OCI-M2 (cell line): ENCODE results near the gene PLA2G5.
"Not testable (repeated sequence)": the region's sequence is repeated elsewhere in the genome, so short reads cannot be mapped to it uniquely, and the experiment has no call there.

Experiments
- DNase-seq: peaks from one replicate; lab custom pipeline; 2025; ENCODE audit not compliant: unreplicated experiment; lab: John Stamatoyannopoulos, UW

Gene PLA2G5

DNA sequence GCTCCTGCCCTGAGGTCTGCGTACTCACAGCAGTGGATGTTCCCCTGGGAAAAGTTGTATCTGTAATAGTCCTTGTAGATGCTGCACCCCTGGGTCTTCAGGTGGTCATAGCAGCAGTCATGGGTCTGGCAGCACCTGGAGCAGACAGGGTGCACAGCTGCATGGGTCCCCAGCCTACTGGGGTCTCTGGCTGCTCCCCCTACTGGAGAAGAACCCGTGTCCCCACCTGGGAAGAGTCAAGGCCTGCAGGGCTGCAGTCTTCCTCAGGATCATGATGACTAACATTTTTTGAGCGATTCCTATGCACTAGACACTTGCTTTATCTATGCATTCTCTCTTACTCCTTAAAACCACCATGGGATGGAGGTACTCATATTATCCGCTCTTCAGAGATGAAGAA lies 45.5 kb downstream of the PLA2G5 start:
- DNase-seq, result no peak

DNA sequence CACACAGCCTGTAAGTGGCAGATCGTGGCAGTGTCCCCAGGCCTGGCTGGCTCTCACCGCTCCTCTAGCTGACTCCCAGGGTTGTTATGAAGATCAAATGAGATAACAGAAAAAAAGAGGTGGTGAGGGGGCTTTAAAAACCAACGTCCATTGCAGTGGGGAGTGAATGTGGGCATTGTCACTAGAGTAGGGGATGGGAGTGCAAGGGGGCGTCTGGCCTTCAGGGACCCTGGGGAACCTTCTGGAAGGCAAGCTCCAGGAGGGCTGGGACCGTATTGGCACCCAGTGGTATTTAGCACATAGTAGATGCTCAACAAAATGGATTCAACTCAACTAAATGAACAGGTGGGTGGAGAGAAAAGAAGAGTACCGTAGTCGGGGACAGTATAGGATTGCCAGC lies 45.9 kb downstream of the PLA2G5 start:
- DNase-seq, result no peak

DNA sequence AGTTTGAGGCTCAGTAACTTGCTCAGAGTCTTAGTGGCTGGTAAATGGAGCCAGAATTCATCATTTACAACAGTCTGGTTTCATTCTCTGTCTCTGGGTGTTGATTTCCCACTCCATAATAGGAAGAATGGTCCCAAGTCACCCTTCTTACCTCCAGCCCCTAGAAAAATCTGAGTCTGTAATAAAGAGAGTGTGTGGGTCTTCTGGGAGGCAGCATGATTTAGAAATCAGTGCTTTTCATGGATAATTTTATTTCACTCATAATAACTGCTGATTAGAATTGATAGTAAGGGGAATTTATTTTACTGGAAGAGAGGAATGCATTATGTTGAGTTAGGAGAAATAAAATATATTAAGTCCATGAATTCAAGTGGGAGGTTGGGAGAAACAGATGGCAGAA lies 47.2 kb downstream of the PLA2G5 start:
- no peak for DNase-seq

DNA sequence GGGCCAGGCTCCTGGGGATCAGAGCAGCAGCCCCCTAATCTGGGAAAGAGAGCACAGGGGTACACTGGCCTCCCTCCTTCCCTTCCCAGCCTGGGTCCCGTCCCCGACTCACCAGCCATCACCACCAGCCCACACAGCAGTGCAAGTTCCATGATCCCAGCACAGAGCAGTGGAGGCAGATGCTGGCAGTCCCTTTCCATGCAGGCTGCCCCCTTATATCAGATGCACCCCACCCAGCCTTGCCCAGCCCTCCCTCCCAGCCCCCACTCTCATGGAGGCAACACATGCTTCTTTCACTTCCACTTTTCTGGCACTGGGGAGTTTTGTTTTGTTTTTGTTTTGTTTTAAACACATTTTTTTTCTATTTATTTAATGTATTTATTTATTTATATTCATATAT lies 49.4 kb downstream of the PLA2G5 start, which contains the start of gene PLA2G2D:
PLA2G2D (minus strand) TSS at position 190 of the 400 bp plus-strand sequence; CDS start at position 152, 38 bp downstream.
- DNase-seq, result no peak

DNA sequence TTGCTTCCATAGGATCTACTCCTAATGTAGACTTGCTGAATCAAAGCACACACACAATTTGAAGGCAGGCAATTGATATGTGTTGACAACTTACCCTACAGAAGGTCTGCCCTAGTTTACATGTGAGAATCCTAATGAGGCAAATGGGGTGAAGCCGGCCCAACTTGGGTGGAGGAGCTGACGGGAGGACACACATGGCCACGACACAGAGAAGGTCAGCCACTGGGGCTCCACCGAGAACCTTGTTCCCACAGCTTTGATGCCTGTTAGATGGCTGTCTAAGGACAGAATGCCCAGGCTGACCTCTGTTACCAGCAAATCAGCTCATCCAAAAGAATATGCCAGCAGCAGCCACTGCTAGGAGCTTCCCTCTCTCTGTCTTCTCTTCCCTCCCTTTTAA lies 50.8 kb downstream of the PLA2G5 start:
- DNase-seq, result no peak

DNA sequence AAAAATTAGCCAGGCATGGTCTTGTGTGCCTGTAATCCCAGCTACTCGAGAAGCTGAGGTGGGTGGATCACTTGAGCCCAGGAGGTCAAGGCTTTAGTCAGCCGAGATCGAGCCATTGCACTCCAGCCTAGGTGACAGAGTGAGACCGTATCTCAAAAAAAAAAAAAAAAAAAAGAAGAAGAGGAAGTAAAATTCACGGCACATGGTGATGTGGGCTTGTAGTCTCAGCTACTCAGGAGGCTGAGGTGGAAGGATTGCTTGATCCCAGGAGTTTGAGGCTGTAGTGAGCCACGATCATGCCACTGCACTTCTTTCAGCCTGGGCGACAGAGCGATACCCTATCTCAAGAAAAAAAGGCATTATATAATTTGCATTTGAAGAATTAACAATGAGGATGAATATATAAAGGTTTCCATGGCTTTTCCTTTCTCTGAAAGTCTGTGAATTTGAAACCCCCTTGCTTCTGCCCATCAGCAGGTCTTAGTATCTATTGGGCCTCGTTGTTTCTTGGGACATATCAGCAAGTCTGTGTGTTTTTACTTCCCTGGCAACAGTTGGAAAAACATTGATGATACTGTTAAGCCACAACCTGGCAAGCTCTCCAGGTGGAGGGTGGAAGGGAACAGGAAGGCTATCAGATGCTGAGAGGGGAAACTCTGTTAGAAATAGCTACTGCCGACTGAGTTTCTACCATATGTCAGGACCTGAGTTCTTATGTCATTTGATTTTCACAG lies 53.9 kb downstream of the PLA2G5 start:
- DNase-seq, result no peak

DNA sequence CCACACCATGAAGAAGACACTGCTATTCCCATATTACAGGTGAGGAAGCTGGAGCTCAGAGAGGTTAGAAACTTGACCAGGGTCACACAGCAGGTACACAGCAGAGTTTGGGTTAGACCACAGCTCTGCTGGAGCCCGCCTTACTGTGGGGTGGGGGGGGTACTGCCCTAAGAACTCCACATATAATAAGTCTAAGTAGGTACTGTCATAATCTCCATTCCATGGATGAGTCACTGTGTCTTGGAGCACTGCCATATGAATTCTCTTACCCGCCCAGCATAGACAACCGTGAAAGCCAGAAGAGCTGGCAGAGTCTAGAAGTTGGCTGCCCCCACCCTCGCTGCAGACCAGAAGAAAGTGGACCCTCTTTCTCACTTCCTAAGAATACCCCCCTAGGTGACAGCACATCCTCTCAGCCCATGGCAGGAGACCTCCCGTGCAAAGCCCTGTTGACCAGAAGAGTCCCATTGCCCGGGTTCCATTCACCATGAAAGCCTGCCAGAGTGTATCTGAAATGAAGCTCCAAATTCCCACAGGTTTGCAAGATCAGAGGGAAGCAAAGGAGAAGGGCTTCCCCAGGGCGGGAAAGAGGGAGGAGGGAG lies 54.6 kb downstream of the PLA2G5 start:
- no peak for DNase-seq

DNA sequence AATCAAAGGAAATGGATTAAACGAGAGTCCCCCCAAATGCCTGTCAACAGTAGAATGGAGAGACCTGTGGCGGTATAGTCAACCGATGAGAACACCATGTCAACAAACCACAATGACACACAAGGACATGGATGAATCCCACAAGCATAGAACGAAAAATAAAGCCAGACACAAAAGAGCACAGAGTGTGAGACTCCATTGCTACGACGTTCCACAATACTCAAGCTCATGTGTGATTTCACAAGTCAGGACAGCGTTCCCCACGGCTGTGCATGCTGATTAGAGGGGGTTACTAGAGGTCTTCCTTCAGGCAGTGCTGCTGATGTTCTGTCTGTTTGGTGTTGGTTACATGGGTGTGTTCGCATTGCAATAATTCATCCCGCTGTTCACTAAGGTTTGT lies 55.1 kb downstream of the PLA2G5 start:
- no peak for DNase-seq

DNA sequence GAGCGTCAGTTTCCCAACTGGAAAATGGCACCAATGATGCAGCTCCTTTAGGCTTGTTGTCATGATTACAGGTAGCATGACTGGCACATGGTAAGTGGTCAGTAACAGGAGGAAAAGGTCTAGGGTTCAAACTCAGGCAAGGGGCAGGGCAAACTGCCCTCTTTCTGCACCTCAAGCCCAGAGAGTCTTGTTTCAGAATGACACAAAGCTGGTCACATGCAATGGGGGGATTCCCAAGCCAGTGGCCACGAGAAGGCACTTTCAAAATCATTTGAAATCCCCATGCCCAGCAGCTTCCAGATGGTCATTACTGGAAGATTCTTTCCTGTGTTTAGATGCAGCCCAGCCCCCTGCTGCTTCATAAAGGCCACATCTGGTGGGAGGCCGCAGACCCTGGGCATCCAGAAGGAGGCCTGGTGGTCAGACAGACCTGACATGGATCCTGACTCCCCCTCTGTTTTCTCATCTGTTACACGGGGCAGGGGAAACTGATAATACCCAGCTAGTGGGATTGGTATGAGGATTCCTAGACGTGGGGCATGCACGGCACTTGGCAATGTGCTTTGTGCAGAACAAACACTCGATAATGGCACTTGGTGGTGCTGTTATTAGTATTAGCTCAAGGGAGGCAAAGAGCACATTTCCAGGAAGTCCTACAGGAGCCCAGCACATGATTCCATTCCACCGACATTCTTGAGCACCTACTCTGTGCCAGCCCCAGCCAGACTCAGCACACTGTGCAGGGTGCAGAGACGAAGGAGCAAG lies 56.2 kb downstream of the PLA2G5 start:
- no peak for DNase-seq

DNA sequence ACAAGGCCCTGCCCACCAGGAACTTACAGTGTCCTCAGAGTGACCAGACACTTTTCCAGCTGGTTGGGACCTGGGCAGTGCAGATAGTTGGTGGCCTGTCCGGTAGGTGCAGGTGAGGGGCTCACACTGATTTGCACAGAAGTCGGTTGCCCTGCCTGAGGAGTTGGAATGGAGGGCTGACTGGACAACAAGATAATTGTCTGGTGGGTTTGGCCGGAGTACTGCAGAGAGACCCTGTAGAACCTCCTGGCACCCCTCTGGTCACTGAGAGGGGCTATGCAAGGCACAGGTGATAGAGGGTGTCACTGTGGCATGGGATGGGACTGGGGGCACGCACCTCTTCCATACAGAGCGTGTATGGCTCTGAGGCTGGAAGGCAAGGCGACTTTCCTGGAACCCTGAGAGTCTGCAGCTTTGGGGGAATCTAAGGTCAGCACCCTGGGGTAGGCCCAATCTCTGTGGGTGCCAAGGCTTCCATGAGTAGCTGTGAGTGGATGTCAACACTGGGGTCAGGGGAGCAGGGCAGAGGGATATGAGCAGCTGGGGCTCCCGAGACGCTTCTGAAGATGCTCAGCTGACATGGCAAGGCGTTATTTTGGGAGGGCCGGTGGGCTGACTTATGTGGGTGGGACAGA lies 56.9 kb downstream of the PLA2G5 start:
- DNase-seq, result no peak

DNA sequence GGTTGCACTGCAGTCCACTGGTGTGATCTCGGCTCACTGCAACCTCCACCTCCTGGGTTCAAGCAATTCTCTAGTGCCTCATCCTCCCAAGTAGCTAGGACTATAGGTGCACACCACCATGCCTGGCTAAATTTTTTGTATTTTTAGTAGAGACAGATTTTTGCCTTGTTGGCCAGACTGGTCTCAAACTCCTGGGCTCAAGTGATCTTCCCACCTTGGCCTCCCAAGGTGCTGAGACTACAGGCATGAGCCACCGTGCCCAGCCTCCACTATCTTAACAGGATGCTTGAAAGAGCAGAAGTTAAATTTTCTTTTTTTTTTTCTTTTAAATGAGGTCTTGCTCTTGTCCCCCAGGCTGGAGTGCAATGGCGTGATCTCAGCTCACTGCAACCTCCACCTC lies 60.5 kb downstream of the PLA2G5 start:
- DNase-seq, result not testable (repeated sequence)

DNA sequence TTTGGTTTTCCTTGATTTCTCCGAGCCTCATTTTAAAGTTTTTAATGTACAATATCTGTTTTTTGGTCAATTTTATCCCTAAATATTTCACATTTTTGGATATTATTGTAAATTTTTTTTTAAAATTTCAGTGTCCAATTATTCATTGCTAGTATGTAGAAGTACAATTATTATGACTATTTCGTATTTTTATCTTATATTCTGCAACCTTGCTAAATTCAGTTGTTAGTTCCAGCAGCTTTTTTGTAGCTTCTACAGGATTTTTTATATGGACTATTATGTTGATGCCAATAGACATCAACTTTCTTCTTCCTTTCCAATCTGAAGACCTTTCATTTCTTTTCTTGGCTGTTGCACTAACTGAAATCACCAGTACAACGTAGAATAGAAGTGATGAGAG lies 65.0 kb downstream of the PLA2G5 start:
- no peak for DNase-seq

DNA sequence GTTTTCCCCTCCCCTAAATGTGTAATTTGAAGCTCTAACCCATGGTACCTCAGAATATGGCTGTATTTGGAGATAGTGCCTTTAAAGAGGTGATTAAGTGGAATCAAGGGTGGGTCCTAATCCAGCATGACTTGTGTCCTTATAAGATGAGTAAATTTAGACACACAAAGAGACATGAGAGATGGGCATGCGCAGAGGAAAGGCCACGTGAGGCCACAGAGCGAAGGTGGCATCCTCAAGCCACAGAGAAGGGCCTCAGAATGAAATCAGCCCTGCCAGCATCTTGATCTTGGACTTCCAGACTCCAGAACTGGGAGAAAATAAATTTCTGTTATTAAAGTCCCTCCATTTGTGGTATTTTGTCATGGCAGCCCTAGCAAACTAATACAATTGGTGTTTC lies 66.3 kb downstream of the PLA2G5 start:
- DNase-seq, result no peak

DNA sequence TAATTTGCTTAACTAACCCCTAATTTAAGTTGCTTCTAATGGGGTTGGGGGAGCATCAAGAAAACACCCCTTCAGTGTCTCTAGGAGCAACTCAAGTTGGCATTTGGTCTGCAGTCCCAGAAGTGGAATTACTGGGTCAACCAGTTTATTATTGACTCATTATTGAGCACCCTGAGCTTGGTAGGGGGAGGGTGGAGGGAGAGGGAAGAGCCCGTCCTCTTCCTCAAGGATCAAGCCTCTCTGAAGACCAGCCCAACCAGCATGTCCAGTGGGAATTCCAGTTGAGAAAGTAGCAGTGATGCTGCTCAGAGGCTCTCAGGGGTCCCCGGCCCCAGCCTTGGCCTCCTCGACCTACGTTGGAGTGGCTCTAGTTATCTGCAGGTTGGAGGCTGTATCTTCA lies 67.1 kb downstream of the PLA2G5 start:
- DNase-seq, result no peak

DNA sequence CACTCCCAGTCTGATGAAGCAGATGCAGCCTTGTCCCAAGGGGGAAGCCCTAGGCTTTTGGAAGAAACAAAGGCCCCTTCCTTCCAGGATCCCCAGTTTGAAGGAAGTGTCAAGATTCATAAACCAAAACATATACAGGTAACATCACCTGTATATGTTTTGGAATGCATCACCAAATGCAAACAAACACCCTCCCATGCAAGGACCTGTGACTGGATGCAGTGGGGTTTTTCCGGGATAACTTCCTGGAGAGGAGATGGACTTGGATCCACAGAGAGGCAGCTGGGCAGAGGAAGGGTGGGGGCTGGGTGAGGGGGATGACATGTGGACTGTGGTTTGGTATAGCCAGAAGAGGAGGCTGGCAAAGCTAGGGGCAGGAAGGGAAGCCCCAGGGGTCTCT lies 67.6 kb downstream of the PLA2G5 start:
- DNase-seq, result no peak

DNA sequence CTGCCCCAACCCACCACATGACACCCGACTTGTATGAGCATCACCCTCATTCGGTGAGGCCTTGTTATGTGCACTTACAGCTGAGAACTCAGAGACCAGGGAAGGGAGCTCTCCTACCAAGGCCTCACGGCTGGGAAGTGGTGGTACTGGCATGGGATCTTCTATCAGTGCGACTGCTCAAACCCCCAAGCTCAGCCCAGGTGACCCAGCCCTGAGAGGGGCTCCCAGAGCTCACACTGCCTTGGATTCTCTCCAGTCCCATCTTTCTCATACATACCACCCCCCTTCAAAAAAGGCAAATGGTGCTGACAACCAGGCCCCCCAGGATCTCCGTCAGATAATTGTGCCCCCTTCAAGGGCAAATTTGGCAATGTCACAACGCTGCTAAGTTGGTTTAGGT lies 68.4 kb downstream of the PLA2G5 start:
- no peak for DNase-seq

DNA sequence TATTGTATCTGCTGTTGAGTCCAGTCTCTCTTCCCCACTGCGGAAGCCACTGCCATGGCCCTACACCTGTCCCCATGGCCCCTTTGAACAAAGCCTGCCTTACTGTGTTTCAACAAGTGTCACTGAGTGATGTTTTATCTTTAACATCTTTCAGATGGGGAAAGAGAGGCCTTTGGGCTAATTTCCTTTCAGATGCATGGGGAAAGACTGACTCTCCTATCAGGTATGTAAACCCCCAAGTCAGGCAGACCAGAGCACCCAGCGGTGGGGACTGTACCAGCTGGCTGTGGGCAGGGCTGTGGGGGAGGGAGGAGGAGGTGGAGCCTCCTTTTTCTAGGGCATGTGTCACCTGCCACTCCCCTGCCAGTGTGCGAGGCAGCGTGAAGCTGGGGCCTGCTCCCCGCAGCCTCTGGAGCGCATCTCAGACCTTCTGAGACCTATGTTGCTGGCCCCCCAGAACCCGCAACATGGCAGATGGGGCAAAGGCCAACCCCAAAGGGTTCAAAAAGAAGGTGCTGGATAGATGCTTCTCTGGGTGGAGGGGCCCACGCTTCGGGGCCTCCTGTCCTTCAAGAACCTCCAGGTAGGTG lies 69.1 kb downstream of the PLA2G5 start, which contains the start of gene PLA2G2F:
PLA2G2F (plus strand) TSS at position 363 of the 590 bp plus-strand sequence; CDS start at position 468, 105 bp downstream.
- no peak for DNase-seq

DNA sequence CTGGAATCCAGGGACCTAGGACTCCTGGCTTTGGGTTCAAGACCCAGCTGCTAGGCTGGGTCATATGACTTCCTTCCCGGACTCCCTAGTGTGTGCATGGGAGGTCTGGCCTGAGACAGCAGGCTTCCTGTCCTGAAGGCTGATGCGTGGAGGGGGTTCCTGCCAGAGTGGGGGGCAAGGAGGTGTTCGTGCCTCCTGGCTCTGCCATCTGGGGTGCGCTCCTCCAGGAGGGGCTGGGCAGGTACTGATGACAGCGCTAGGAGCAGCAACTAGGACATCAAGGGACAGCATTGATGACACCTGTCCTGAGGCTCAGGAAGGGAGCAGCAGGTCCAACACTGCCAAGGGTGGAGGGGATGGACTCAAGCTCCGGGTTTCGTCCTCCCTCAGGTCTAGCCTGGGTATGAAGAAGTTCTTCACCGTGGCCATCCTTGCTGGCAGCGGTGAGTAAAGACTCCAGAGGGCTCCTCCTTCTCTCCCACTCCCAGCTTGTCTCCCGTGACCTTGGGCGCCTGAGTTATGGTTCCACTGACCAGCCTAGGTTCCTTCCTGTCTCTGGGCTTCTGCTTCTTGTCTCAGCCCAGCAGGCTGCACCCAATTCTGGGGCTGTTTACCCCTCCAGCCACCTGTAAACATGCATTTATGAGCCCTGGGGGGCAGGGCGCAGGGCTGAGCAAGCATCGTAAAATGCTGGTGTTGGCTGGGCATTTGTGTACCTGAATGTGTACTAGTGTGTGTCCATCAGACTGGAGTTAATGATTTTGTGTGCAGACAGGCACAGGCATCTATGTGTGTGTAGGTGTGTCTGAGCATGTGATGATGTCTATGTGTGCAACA lies 70.0 kb downstream of the PLA2G5 start:
- no peak for DNase-seq

DNA sequence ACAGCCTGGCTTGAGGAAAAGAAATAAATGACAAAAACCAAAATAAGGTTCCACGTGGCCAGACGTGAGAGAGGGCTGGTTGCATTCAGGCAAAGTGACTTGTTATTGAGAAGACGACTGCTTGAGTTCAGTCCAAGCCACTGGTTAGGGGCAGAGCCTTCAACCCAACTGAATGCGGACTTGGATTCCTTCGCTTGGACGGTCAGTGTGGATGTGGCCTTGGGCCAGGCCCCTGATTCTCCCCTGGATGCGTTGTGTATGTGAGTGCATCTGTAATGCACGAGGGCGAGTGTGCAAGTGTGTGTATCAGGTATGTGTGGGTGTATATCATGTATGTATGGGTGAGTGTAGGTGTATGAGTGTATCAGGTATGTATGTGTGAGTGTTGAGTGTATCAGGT lies 71.0 kb downstream of the PLA2G5 start:
- no peak for DNase-seq

DNA sequence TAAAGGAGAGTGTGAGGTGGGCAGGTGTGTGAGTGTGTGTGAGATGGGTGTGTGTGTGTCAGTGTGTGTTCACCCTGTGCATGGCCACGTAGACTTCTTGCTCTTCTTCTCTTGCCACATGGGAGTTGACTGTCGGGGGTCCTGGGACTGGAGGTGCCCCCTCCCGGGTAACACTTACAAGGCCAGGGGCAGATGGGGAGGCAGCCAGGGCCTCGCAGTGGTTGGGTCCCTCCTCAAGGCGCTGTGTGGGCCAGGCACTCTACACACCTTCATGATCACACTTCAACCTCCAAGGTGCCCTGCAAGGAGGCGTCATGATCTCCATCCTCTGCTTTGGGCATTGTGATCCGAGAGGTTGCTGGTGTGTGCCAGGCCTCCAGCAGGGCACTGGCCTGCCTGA lies 71.5 kb downstream of the PLA2G5 start:
- DNase-seq, result no peak
